Activated CD8-positive, alpha-beta T cell treated with anti-CD3 and anti-CD28 coated beads for 36 hours (primary cell): Measurements from ENCODE around the gene PADI4. TPM values are rescaled to one million over a fixed set of nuclear protein-coding genes. Genes with fewer than 3 reads are reported as not detected.

ENCODE experiments used
- ATAC-seq: fragments of 200-7000 bp; cut with Tn5 transposase; one replicate; pipeline ENCODE4 v1.10.0; 2021; ENCODE audit warnings: mild to moderate bottlenecking, moderate library complexity
- CTCF ChIA-PET: fragments of 350-600 bp; sonication (Branson Sonifier 250); formaldehyde crosslinking; loops from one replicate; lab custom pipeline; 2021; ENCODE audit warnings: antibody characterized with exemption; lab: Charles Lee
- POLR2A ChIA-PET: fragments of 350-600 bp; sonication (Branson Sonifier 250); formaldehyde crosslinking; loops from one replicate; lab custom pipeline; 2021; ENCODE audit warnings: antibody characterized with exemption; lab: Charles Lee
- DNase-seq: peaks from one replicate; pipeline ENCODE4 v3.0.0-alpha.2; 2020
- H3K27ac Mint-ChIP-seq: one replicate; pipeline ENCODE4 v1.8.0; 2021; ENCODE audit warnings: mild to moderate bottlenecking, mixed read lengths
- H3K27me3 Mint-ChIP-seq: one replicate; pipeline ENCODE4 v1.8.0; 2021; ENCODE audit warnings: mixed read lengths
- H3K36me3 Mint-ChIP-seq: one replicate; pipeline ENCODE4 v1.8.0; 2021; ENCODE audit warnings: low read depth, mixed read lengths
- H3K4me1 Mint-ChIP-seq: one replicate; pipeline ENCODE4 v1.8.0; 2021; ENCODE audit warnings: low read depth, mixed read lengths
- H3K4me3 Mint-ChIP-seq: one replicate; pipeline ENCODE4 v1.8.0; 2021; ENCODE audit warnings: mild to moderate bottlenecking, moderate library complexity, mixed read lengths
- H3K9me3 Mint-ChIP-seq: one replicate; pipeline ENCODE4 v1.8.0; 2021; ENCODE audit warnings: mixed read lengths
- intact Hi-C: fragments of 100-400 bp; cut with micrococcal nuclease; formaldehyde crosslinking; loops from one replicate; pipeline ENCODE4 v1.10.0; 2022
- microRNA-seq: library from miRNA; unstranded; fragments of <30 nt; microRNA quantifications from one replicate; pipeline ENCODE4 v1.2.0, GENCODE V29; 2022; ENCODE audit warnings: borderline microRNAs expressed, borderline replicate concordance
- total RNA-seq, 2 experiments: library from RNA; stranded (reverse); gene quantifications; one replicate each; pipeline ENCODE4 v1.2.3, GENCODE V29; 2021
- TF ChIP-seq, protein P1 (sequence below): fragments of 200-600 bp; IDR thresholded peaks from one replicate; pipeline ENCODE4 v1.8.0; 2022; ENCODE audit warnings: antibody characterized with exemption, mild to moderate bottlenecking

The PADI4 gene
- total RNA-seq, 2 experiments from 2014 or later, result 1.6 to 1.8 TPM

DNA sequence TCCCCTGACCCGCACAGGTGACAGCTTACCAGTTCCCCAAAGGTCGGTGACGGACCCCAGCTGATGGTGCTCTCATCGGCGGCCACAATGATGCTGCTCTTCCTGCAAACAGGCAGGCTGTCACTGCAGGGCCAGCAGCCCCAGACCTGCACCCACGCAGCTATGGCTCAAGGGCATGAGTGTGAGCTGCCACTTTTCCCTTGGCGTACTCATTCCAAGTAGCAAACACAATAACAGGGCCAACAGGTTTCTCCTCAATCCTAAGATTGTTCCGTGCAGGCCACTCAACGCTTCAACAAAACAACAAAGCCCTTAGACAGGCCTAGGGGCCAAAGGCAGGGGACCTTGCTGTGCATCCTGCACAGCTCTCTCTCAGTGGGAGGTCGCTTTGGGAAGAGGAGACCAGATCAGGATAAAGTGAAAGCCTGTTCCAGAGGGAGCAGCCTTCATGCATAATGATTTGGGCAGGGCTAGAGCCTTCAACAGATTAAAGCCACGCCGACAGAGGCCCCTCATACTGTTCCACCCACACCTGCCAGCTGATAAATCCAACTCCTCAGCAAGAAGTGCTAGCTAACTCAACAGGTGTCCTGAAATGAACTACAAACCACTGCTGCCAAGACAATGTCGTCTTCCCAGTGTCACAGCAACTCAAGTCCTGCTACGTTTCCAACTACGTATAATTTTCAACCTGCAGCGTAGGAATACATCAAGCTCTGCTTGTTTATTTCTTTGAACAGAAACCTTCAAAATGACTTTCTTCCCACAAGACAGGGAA lies 104.3 kb downstream of the PADI4 start:
- no peaks in the 10 kb centered on the region for H3K4me1 Mint-ChIP-seq
- DNase-seq, result no peak
- ChIA-PET POLR2A (no interaction called here), CTCF (no interaction called here)
- no peaks in the 10 kb centered on the region for H3K27me3 Mint-ChIP-seq
- H3K9me3 Mint-ChIP-seq, result no peaks in the 10 kb centered on the region
- no peak overlapping the region for H3K4me3 Mint-ChIP-seq
- ATAC-seq, result no peak
- intact Hi-C loops, result no loop called here
- H3K36me3 Mint-ChIP-seq, result peaks cover 64% of the 10 kb centered on the region
- TF ChIP-seq, protein P1, sequence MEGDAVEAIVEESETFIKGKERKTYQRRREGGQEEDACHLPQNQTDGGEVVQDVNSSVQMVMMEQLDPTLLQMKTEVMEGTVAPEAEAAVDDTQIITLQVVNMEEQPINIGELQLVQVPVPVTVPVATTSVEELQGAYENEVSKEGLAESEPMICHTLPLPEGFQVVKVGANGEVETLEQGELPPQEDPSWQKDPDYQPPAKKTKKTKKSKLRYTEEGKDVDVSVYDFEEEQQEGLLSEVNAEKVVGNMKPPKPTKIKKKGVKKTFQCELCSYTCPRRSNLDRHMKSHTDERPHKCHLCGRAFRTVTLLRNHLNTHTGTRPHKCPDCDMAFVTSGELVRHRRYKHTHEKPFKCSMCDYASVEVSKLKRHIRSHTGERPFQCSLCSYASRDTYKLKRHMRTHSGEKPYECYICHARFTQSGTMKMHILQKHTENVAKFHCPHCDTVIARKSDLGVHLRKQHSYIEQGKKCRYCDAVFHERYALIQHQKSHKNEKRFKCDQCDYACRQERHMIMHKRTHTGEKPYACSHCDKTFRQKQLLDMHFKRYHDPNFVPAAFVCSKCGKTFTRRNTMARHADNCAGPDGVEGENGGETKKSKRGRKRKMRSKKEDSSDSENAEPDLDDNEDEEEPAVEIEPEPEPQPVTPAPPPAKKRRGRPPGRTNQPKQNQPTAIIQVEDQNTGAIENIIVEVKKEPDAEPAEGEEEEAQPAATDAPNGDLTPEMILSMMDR, result no peak
- H3K27ac Mint-ChIP-seq, result no peak overlapping the region

Small RNA genes lying within 50 kb of the gene (microRNA-seq; reads per million reads assigned to microRNA genes)
- gene MIR3972, result not detected

Other genes starting within 250 kb of the PADI4 start
- not detected for gene PADI2, start 188.7 kb upstream of the PADI4 start, total RNA-seq
- gene PADI1, start 103.1 kb upstream of the PADI4 start, total RNA-seq, result not detected
- not detected for gene PADI3, start 59.1 kb upstream of the PADI4 start, total RNA-seq
- gene PADI6, start 64.0 kb downstream of the PADI4 start, total RNA-seq, result not detected
- gene RCC2, start 131.5 kb downstream of the PADI4 start, total RNA-seq, result 100 to 1,000 TPM; 145 to 147 TPM
- not detected for gene ARHGEF10L, start 231.5 kb downstream of the PADI4 start, total RNA-seq